K562 (cell line): ENCODE measurements around the gene NUCKS1.

Experiments
- EZH2 ChIP-seq: IDR thresholded peaks from 2 replicates; pipeline ENCODE4 v1.6.1; 2012; ENCODE audit warnings: low read depth, mild to moderate bottlenecking, inconsistent platforms, low read length, borderline replicate concordance
- RAD51 ChIP-seq: fragments of 450-650 bp; IDR thresholded peaks from 2 replicates; pipeline ENCODE4 v1.7.1; 2016; ENCODE audit warnings: low read depth, mild to moderate bottlenecking, borderline replicate concordance
- TF ChIP-seq, protein P1 (sequence below): sonication (generic); formaldehyde crosslinking; IDR thresholded peaks from 2 replicates; pipeline ENCODE4 v1.8.1; 2022; ENCODE audit warnings: missing genetic modification reagents
- TF ChIP-seq, protein P2 (sequence below), 3 experiments: IDR thresholded peaks in 2 of 3; conservative IDR thresholded peaks in 1 of 3; 2 replicates each; pipeline ENCODE4 v1.5.1; 2011 to 2012; ENCODE audit warnings: low read length in 3 of 3, mild to moderate bottlenecking in 3 of 3, control low read depth in 2 of 3, improper control_type of control experiment in 1 of 3, inconsistent platforms in 1 of 3, low read depth in 1 of 3, mixed read lengths in 1 of 3, moderate library complexity in 1 of 3; ENCODE audit not compliant: insufficient read depth in 2 of 3

DNA sequence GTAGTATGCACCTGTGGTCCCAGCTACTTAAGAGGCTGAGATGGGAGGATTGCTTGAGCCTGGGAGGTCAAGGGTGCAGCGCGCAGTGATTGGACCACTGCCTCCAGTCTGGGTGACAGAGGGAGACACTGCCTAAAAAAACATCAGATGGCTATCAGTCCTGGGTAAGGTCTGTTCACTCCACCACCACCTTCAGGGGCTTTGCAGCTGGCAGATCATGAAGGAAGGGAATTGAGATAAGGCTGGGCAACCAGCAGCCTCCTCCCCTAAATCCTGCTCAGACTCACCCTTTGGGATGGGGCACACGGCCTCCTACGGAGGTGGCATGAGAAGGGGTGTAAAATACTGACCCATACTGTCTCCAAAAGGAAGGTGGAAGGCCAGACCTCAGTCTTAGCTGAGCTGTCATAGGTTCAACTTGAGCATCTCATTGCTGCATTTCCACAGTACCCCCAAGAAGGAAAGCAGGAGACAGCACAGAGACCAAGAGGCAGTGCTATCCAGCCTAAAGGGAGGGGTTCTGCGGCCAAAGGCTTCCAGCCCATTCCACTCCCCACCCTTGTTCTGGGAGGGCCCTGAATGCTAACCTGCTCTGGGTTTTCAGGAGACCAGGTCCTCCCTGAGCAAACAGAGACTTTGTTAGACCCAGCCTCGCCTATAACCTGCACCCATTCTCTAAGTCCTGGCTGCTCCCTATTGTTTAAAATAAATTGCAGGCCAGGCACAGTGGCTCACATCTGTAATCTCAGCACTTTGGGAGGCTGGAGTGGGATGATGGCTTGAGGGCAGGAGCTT lies 83.4 kb downstream of the NUCKS1 start:
- TF ChIP-seq, protein P1, sequence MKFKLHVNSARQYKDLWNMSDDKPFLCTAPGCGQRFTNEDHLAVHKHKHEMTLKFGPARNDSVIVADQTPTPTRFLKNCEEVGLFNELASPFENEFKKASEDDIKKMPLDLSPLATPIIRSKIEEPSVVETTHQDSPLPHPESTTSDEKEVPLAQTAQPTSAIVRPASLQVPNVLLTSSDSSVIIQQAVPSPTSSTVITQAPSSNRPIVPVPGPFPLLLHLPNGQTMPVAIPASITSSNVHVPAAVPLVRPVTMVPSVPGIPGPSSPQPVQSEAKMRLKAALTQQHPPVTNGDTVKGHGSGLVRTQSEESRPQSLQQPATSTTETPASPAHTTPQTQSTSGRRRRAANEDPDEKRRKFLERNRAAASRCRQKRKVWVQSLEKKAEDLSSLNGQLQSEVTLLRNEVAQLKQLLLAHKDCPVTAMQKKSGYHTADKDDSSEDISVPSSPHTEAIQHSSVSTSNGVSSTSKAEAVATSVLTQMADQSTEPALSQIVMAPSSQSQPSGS (CRISPR knock-in tag): no peak
- TF ChIP-seq RAD51 (no peak), EZH2 (no peak)
- TF ChIP-seq, protein P2, sequence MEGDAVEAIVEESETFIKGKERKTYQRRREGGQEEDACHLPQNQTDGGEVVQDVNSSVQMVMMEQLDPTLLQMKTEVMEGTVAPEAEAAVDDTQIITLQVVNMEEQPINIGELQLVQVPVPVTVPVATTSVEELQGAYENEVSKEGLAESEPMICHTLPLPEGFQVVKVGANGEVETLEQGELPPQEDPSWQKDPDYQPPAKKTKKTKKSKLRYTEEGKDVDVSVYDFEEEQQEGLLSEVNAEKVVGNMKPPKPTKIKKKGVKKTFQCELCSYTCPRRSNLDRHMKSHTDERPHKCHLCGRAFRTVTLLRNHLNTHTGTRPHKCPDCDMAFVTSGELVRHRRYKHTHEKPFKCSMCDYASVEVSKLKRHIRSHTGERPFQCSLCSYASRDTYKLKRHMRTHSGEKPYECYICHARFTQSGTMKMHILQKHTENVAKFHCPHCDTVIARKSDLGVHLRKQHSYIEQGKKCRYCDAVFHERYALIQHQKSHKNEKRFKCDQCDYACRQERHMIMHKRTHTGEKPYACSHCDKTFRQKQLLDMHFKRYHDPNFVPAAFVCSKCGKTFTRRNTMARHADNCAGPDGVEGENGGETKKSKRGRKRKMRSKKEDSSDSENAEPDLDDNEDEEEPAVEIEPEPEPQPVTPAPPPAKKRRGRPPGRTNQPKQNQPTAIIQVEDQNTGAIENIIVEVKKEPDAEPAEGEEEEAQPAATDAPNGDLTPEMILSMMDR (IDR thresholded peaks at IDR 0.05 in 2 of 3, conservative IDR thresholded peaks at IDR 0.05 in 1 of 3; ENCODE audit: insufficient read depth in 2 of 3, low read depth in 1 of 3, low read length in 3 of 3): no peak
